HEK293 (cell line): Measurements from ENCODE around the gene CD2.

Experiments
- CTCF ChIA-PET: fragments of 350-600 bp; formaldehyde crosslinking; extraction: SDS; loops from one replicate; lab custom pipeline; 2021; ENCODE audit warnings: antibody characterized with exemption; lab: Yijun Ruan, JAX
- POLR2A ChIA-PET: fragments of 300-600 bp; formaldehyde crosslinking; extraction: SDS; loops from one replicate; lab custom pipeline; 2020; ENCODE audit warnings: antibody characterized with exemption, inconsistent platforms; lab: Yijun Ruan, JAX
- H3K27ac ChIP-seq: fragments of 200-500 bp; sonication (Bioruptor generic); 2 replicates; pipeline ENCODE4 v1.5.1; 2014; ENCODE audit warnings: low read depth, low read length, control low read depth, inconsistent platforms; ENCODE audit errors: extremely low read depth
- H3K36me3 ChIP-seq, 2 experiments: fragments of 200-500 bp in 1 of 2; sonication (Bioruptor generic) in 1 of 2; 1 replicate in 1 of 2; 2 replicates in 1 of 2; pipeline ENCODE4 v1.5.1; 2014 to 2017; ENCODE audit warnings: inconsistent platforms in 2 of 2, low read length in 2 of 2; ENCODE audit not compliant: control insufficient read depth in 2 of 2, insufficient read depth in 1 of 2
- H3K4me1 ChIP-seq: fragments of 200-500 bp; sonication (Bioruptor generic); 2 replicates; pipeline ENCODE4 v1.5.1; 2014; ENCODE audit warnings: mild to moderate bottlenecking, low read length, inconsistent platforms; ENCODE audit not compliant: control insufficient read depth, insufficient read depth
- H3K4me3 ChIP-seq: 2 replicates; pipeline ENCODE4 v1.5.1; 2011; ENCODE audit warnings: low read depth, mild to moderate bottlenecking, control low read depth, low read length, moderate library complexity
- H3K9me3 ChIP-seq: fragments of 200-500 bp; sonication (Bioruptor generic); 2 replicates; pipeline ENCODE4 v1.5.1; 2014; ENCODE audit warnings: low read depth, low read length, inconsistent platforms; ENCODE audit not compliant: control insufficient read depth, insufficient read depth
- BCL11A ChIP-seq: fragments of 450-650 bp; formaldehyde crosslinking; IDR thresholded peaks from 2 replicates; pipeline ENCODE4 v1.5.1; 2016; ENCODE audit warnings: low read depth, missing biosample characterization, missing genetic modification characterization
- ELK4 ChIP-seq: IDR thresholded peaks from 2 replicates; pipeline ENCODE4 v1.6.1; 2011; ENCODE audit warnings: mild to moderate bottlenecking, low read depth, low read length, borderline replicate concordance
- GLI2 ChIP-seq: fragments of 450-650 bp; formaldehyde crosslinking; IDR thresholded peaks from 2 replicates; pipeline ENCODE4; 2017; ENCODE audit warnings: missing biosample characterization, missing genetic modification characterization, low read depth, borderline replicate concordance
- HOXA7 ChIP-seq: sonication (generic); formaldehyde crosslinking; IDR thresholded peaks from 2 replicates; pipeline ENCODE4 v1.8.1; 2022; ENCODE audit warnings: missing genetic modification reagents, borderline replicate concordance
- KLF9 ChIP-seq: fragments of 450-650 bp; formaldehyde crosslinking; IDR thresholded peaks from 2 replicates; pipeline ENCODE4 v1.5.1; 2016; ENCODE audit warnings: missing biosample characterization, missing genetic modification characterization, low read depth
- OSR2 ChIP-seq: fragments of 450-650 bp; formaldehyde crosslinking; IDR thresholded peaks from 2 replicates; pipeline ENCODE4 v1.5.1; 2016; ENCODE audit warnings: missing biosample characterization, missing genetic modification characterization
- PRDM4 ChIP-seq: fragments of 450-650 bp; formaldehyde crosslinking; IDR thresholded peaks from 2 replicates; pipeline ENCODE4 v1.5.1; 2017; ENCODE audit warnings: missing biosample characterization, missing genetic modification characterization
- SETDB1 ChIP-seq: IDR thresholded peaks from one replicate; pipeline ENCODE4 v1.6.1; 2017; ENCODE audit warnings: mild to moderate bottlenecking, low read length, moderate library complexity, mixed read lengths; ENCODE audit not compliant: insufficient read length
- ZFP37 ChIP-seq: fragments of 450-650 bp; formaldehyde crosslinking; IDR thresholded peaks from 2 replicates; pipeline ENCODE4 v1.5.1; 2016; ENCODE audit warnings: missing biosample characterization, missing genetic modification characterization
- ZNF10 ChIP-seq: fragments of 450-650 bp; formaldehyde crosslinking; IDR thresholded peaks from 2 replicates; pipeline ENCODE4 v1.5.1; 2017; ENCODE audit warnings: missing biosample characterization, missing genetic modification characterization
- ZNF112 ChIP-seq: fragments of 450-650 bp; formaldehyde crosslinking; IDR thresholded peaks from 2 replicates; pipeline ENCODE4 v1.5.0; 2017; ENCODE audit warnings: missing biosample characterization, missing genetic modification characterization
- ZNF140 ChIP-seq: fragments of 450-650 bp; formaldehyde crosslinking; IDR thresholded peaks from 2 replicates; pipeline ENCODE4 v1.5.1; 2016; ENCODE audit warnings: missing biosample characterization, missing genetic modification characterization
- ZNF155 ChIP-seq: fragments of 450-650 bp; formaldehyde crosslinking; IDR thresholded peaks from 2 replicates; pipeline ENCODE4 v1.5.1; 2016; ENCODE audit warnings: missing biosample characterization, missing genetic modification characterization
- ZNF174 ChIP-seq: fragments of 450-650 bp; formaldehyde crosslinking; IDR thresholded peaks from 2 replicates; pipeline ENCODE4 v1.5.0; 2017; ENCODE audit warnings: missing biosample characterization, mild to moderate bottlenecking, missing genetic modification characterization
- ZNF214 ChIP-seq: fragments of 450-650 bp; formaldehyde crosslinking; IDR thresholded peaks from 2 replicates; pipeline ENCODE4 v1.5.1; 2017; ENCODE audit warnings: missing biosample characterization, mild to moderate bottlenecking, missing genetic modification characterization, borderline replicate concordance
- ZNF239 ChIP-seq: fragments of 450-650 bp; formaldehyde crosslinking; IDR thresholded peaks from 2 replicates; pipeline ENCODE4 v1.5.1; 2016; ENCODE audit warnings: missing biosample characterization, missing genetic modification characterization
- ZNF292 ChIP-seq: fragments of 450-650 bp; formaldehyde crosslinking; IDR thresholded peaks from 2 replicates; pipeline ENCODE4 v1.5.1; 2016; ENCODE audit warnings: low read depth, missing biosample characterization, missing genetic modification characterization, borderline replicate concordance
- ZNF350 ChIP-seq: fragments of 450-650 bp; formaldehyde crosslinking; IDR thresholded peaks from 2 replicates; pipeline ENCODE4 v1.5.0; 2017; ENCODE audit warnings: missing biosample characterization, mild to moderate bottlenecking, missing genetic modification characterization
- ZNF404 ChIP-seq: fragments of 450-650 bp; formaldehyde crosslinking; IDR thresholded peaks from 2 replicates; pipeline ENCODE4 v1.5.1; 2017; ENCODE audit warnings: missing biosample characterization, missing genetic modification characterization
- ZNF530 ChIP-seq: fragments of 450-650 bp; formaldehyde crosslinking; IDR thresholded peaks from 2 replicates; pipeline ENCODE4 v1.5.1; 2016; ENCODE audit warnings: low read depth, missing biosample characterization, missing genetic modification characterization
- ZNF549 ChIP-seq: fragments of 450-650 bp; IDR thresholded peaks from 2 replicates; pipeline ENCODE4 v1.5.1; 2018; ENCODE audit warnings: missing biosample characterization, missing genetic modification characterization, mild to moderate bottlenecking, inconsistent platforms, moderate library complexity
- ZNF558 ChIP-seq: fragments of 450-650 bp; formaldehyde crosslinking; IDR thresholded peaks from 2 replicates; pipeline ENCODE4 v1.5.1; 2016; ENCODE audit warnings: missing biosample characterization, missing genetic modification characterization
- ZNF580 ChIP-seq: fragments of 450-650 bp; formaldehyde crosslinking; IDR thresholded peaks from 2 replicates; pipeline ENCODE4 v1.5.1; 2016; ENCODE audit warnings: missing biosample characterization, missing genetic modification characterization
- ZNF596 ChIP-seq: fragments of 450-650 bp; IDR thresholded peaks from 2 replicates; pipeline ENCODE4 v1.5.0; 2018; ENCODE audit warnings: missing biosample characterization, mild to moderate bottlenecking, missing genetic modification characterization, moderate library complexity
- ZNF621 ChIP-seq: fragments of 450-650 bp; formaldehyde crosslinking; IDR thresholded peaks from 2 replicates; pipeline ENCODE4 v1.5.1; 2017; ENCODE audit warnings: missing biosample characterization, missing genetic modification characterization
- ZNF624 ChIP-seq: fragments of 450-650 bp; formaldehyde crosslinking; IDR thresholded peaks from 2 replicates; pipeline ENCODE4 v1.5.1; 2017; ENCODE audit warnings: missing biosample characterization, missing genetic modification characterization
- ZNF664 ChIP-seq: fragments of 450-650 bp; formaldehyde crosslinking; IDR thresholded peaks from 2 replicates; pipeline ENCODE4 v1.5.1; 2016; ENCODE audit warnings: missing biosample characterization, missing genetic modification characterization
- ZNF776 ChIP-seq: fragments of 450-650 bp; formaldehyde crosslinking; IDR thresholded peaks from 2 replicates; pipeline ENCODE4 v1.5.0; 2017; ENCODE audit warnings: missing biosample characterization, missing genetic modification characterization, borderline replicate concordance
- ZNF843 ChIP-seq: fragments of 450-650 bp; formaldehyde crosslinking; IDR thresholded peaks from 2 replicates; pipeline ENCODE4 v1.5.1; 2016; ENCODE audit warnings: missing biosample characterization, missing genetic modification characterization
- TF ChIP-seq, protein P1 (sequence below): fragments of 450-650 bp; formaldehyde crosslinking; conservative IDR thresholded peaks from 2 replicates; pipeline ENCODE4 v1.5.1; 2016; ENCODE audit warnings: low read depth, missing biosample characterization, missing genetic modification characterization

CD2 gene

DNA sequence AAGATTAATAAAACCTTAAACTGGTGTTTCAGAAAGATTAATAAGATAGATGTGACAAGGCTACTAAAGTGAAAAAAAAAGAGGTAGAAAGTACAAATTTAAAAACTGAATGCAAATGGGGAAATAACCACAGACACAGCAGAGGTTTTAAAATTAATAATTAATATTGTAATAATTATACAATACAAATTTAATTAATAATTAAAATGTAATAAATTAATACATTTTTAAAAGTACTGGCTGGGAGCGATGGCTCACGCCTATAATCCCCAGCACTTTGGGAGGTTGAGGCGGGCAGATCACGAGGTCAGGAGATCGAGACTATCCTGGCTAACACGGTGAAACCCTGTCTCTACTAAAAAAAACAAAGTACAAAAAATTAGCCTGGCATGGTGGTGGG, 26.8 kb downstream of the CD2 start:
- peaks cover 5% of the 10 kb centered on the region; the same call in 1 of the 2 replicates for H3K4me1 ChIP-seq
- CTCF ChIA-PET, result interaction anchor here (0.8 kb wide), 2 partner anchors 131 to 1695 kb away, joined by 3 read pairs; no protein-coding TSS in a partner anchor
- H3K9me3 ChIP-seq, result no peaks in the 10 kb centered on the region
- H3K4me3 ChIP-seq, result no peak overlapping the region
- POLR2A ChIA-PET, result no interaction called here
- no peak for TF ChIP-seq ZNF776 (tag by site-specific recombination)
- TF ChIP-seq ZNF350 (tag by site-specific recombination), result no peak
- no peak for TF ChIP-seq ZNF112 (tag by site-specific recombination)
- no peak for TF ChIP-seq ZNF530 (tag by site-specific recombination)
- TF ChIP-seq ZNF580 (tag by site-specific recombination), result no peak
- no peak for TF ChIP-seq ZNF10
- no peak for TF ChIP-seq PRDM4 (tag by site-specific recombination)
- TF ChIP-seq ZNF292 (tag by site-specific recombination), result no peak
- no peak for TF ChIP-seq ZNF140 (tag by site-specific recombination)
- no peak for TF ChIP-seq ZNF549 (tag by site-specific recombination)
- no peak for TF ChIP-seq ELK4
- TF ChIP-seq GLI2 (tag by site-specific recombination), result no peak
- no peak for TF ChIP-seq ZNF621 (tag by site-specific recombination)
- TF ChIP-seq ZNF214, result no peak
- TF ChIP-seq KLF9, result no peak
- no peak for TF ChIP-seq ZNF664 (tag by site-specific recombination)
- no peak for TF ChIP-seq SETDB1
- TF ChIP-seq ZNF239 (tag by site-specific recombination), result no peak
- TF ChIP-seq, protein P1, sequence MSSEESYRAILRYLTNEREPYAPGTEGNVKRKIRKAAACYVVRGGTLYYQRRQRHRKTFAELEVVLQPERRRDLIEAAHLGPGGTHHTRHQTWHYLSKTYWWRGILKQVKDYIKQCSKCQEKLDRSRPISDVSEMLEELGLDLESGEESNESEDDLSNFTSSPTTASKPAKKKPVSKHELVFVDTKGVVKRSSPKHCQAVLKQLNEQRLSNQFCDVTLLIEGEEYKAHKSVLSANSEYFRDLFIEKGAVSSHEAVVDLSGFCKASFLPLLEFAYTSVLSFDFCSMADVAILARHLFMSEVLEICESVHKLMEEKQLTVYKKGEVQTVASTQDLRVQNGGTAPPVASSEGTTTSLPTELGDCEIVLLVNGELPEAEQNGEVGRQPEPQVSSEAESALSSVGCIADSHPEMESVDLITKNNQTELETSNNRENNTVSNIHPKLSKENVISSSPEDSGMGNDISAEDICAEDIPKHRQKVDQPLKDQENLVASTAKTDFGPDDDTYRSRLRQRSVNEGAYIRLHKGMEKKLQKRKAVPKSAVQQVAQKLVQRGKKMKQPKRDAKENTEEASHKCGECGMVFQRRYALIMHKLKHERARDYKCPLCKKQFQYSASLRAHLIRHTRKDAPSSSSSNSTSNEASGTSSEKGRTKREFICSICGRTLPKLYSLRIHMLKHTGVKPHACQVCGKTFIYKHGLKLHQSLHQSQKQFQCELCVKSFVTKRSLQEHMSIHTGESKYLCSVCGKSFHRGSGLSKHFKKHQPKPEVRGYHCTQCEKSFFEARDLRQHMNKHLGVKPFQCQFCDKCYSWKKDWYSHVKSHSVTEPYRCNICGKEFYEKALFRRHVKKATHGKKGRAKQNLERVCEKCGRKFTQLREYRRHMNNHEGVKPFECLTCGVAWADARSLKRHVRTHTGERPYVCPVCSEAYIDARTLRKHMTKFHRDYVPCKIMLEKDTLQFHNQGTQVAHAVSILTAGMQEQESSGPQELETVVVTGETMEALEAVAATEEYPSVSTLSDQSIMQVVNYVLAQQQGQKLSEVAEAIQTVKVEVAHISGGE (tag by site-specific recombination), result no peak
- no peak overlapping the region for H3K27ac ChIP-seq
- H3K36me3 ChIP-seq, result no peaks in the 10 kb centered on the region

GRCh38 chr1:116785006-116785405, 30.8 kb downstream of the CD2 start:
- TF ChIP-seq OSR2 (tag by site-specific recombination) (no peak), ZNF404 (tag by site-specific recombination) (no peak), ZNF596 (tag by site-specific recombination) (no peak), ZNF843 (tag by site-specific recombination) (no peak), BCL11A (no peak), ZNF155 (tag by site-specific recombination) (no peak), ZFP37 (tag by site-specific recombination) (no peak), ZNF174 (tag by site-specific recombination) (no peak), ZNF624 (no peak), HOXA7 (CRISPR knock-in tag) (no peak), ZNF558 (tag by site-specific recombination) (no peak)
- ChIA-PET POLR2A (no interaction called here), CTCF (interaction anchor here (0.8 kb wide), 1 partner anchor 21 kb away, joined by 4 read pairs; no protein-coding TSS in a partner anchor)
- Histone ChIP-seq H3K27ac (no peak overlapping the region), H3K9me3 (no peaks in the 10 kb centered on the region), H3K4me1 (no peaks in the 10 kb centered on the region), H3K36me3 (no peaks in the 10 kb centered on the region), H3K4me3 (no peak overlapping the region)
